ENCODE measurements around the gene STC2. TPM values are rescaled to one million over a fixed set of nuclear protein-coding genes. Genes with fewer than 3 reads are reported as not detected.

STC2 gene
- total RNA-seq, 1 experiment from 2014 or later, result 224 TPM

DNA sequence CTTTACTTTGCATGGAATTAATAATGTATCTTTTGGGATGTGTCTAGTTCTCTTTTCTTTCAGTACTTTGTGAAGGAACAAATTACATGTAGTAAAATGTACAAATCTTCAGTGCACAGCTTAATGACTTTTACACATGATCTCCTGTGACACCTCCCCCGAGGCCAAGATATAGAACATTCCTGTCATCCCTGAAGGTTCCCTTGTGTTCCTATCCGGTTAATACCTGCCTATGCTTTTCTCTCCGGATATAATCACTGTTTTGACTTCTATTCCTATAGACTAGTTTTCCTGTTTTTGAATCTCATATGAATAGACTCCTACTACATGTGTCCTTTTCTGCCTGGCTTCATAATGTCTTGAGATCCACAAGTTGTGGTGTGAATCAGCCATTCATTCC, 21.5 kb downstream of the STC2 start:
- peaks cover 10% of the 10 kb centered on the region for H3K9me3 Mint-ChIP-seq (ENCODE audit: unreplicated experiment)
- intact Hi-C loops (cut with micrococcal nuclease; ENCODE audit: unreplicated experiment), result no loop called here

GRCh38 chr5:173304591-173304988, 23.6 kb downstream of the STC2 start:
- Mint-ChIP-seq H3K9me3 (ENCODE audit: unreplicated experiment) (peaks cover 10% of the 10 kb centered on the region), H3K27me3 (ENCODE audit: insufficient read depth, unreplicated experiment) (no peaks in the 10 kb centered on the region), H3K36me3 (ENCODE audit: insufficient read depth, unreplicated experiment) (peaks cover 5% of the 10 kb centered on the region), H3K27ac (ENCODE audit: unreplicated experiment) (no peak overlapping the region), H3K4me1 (ENCODE audit: low read depth, unreplicated experiment) (peaks cover 32% of the 10 kb centered on the region), H3K4me3 (ENCODE audit: unreplicated experiment) (no peak overlapping the region)
- H3K36me3 ChIP-seq (ENCODE audit: control insufficient read depth, insufficient read depth, low read length), result no peaks in the 10 kb centered on the region
- H3K4me3 ChIP-seq (ENCODE audit: low read depth, low read length), result no peak overlapping the region
- peaks cover 12% of the 10 kb centered on the region; the same call in 1 of the 2 replicates for H3K9me3 ChIP-seq
- H3K27me3 ChIP-seq (replicated peaks; ENCODE audit: control insufficient read depth, insufficient read depth, low read length), result no peaks in the 10 kb centered on the region
- BruUV-seq (replicated peaks), result no TSS peak
- no peak for DNase-seq
- no peak for TF ChIP-seq CTCF (IDR thresholded peaks at IDR 0.05; ENCODE audit: insufficient read depth in 1 of 2, low read depth in 1 of 2, low read length in 1 of 2, severe bottlenecking in 1 of 2, unreplicated experiment in 1 of 2)
- ChIA-PET CTCF (no interaction called here), POLR2A (interaction anchor here (2.4 kb wide), 1 partner anchor 23 kb away, joined by 9 read pairs; the partner anchor contains the start of gene STC2)
- intact Hi-C loops (cut with micrococcal nuclease; ENCODE audit: unreplicated experiment), result no loop called here
- peaks cover 41% of the 10 kb centered on the region for H3K4me1 ChIP-seq

More for the DNA sequence above, 21.5 kb downstream of the STC2 start:
- H3K4me1 Mint-ChIP-seq (ENCODE audit: low read depth, unreplicated experiment), result peaks cover 21% of the 10 kb centered on the region
- no peaks in the 10 kb centered on the region for H3K27me3 Mint-ChIP-seq (ENCODE audit: insufficient read depth, unreplicated experiment)
- H3K4me3 ChIP-seq (ENCODE audit: low read depth, low read length), result no peak overlapping the region
- no peaks in the 10 kb centered on the region for H3K27me3 ChIP-seq (replicated peaks; ENCODE audit: control insufficient read depth, insufficient read depth, low read length)
- H3K9me3 ChIP-seq, result peaks cover 12% of the 10 kb centered on the region; the same call in 1 of the 2 replicates
- BruUV-seq (replicated peaks), result no TSS peak
- TF ChIP-seq CTCF (IDR thresholded peaks at IDR 0.05; ENCODE audit: insufficient read depth in 1 of 2, low read depth in 1 of 2, low read length in 1 of 2, severe bottlenecking in 1 of 2, unreplicated experiment in 1 of 2), result no peak
- no peak overlapping the region for H3K27ac Mint-ChIP-seq (ENCODE audit: unreplicated experiment)
- H3K36me3 Mint-ChIP-seq (ENCODE audit: insufficient read depth, unreplicated experiment), result no peaks in the 10 kb centered on the region
- ChIA-PET CTCF (interaction anchor here (1.7 kb wide), 1 partner anchor 21 kb away, joined by 4 read pairs; the partner anchor contains the start of gene STC2), POLR2A (no interaction called here)
- no peak for DNase-seq
- no peaks in the 10 kb centered on the region for H3K36me3 ChIP-seq (ENCODE audit: control insufficient read depth, insufficient read depth, low read length)
- no peak overlapping the region for H3K4me3 Mint-ChIP-seq (ENCODE audit: unreplicated experiment)
- peaks cover 27% of the 10 kb centered on the region for H3K4me1 ChIP-seq

GRCh38 chr5:173303878-173304590, 24.2 kb downstream of the STC2 start:
- TF ChIP-seq CTCF (IDR thresholded peaks at IDR 0.05; ENCODE audit: insufficient read depth in 1 of 2, low read depth in 1 of 2, low read length in 1 of 2, severe bottlenecking in 1 of 2, unreplicated experiment in 1 of 2), result no peak
- Histone ChIP-seq H3K9me3 (peaks cover 12% of the 10 kb centered on the region; the same call in 1 of the 2 replicates), H3K4me3 (ENCODE audit: low read depth, low read length) (no peak overlapping the region), H3K4me1 (peaks cover 46% of the 10 kb centered on the region), H3K27me3 (replicated peaks; ENCODE audit: control insufficient read depth, insufficient read depth, low read length) (no peaks in the 10 kb centered on the region), H3K36me3 (ENCODE audit: control insufficient read depth, insufficient read depth, low read length) (no peaks in the 10 kb centered on the region)
- Mint-ChIP-seq H3K4me1 (ENCODE audit: low read depth, unreplicated experiment) (peaks cover 32% of the 10 kb centered on the region), H3K27me3 (ENCODE audit: insufficient read depth, unreplicated experiment) (no peaks in the 10 kb centered on the region), H3K36me3 (ENCODE audit: insufficient read depth, unreplicated experiment) (peaks cover 5% of the 10 kb centered on the region), H3K27ac (ENCODE audit: unreplicated experiment) (peak overlapping the region; percentile 26), H3K4me3 (ENCODE audit: unreplicated experiment) (peak overlapping the region; percentile 30), H3K9me3 (ENCODE audit: unreplicated experiment) (peaks cover 10% of the 10 kb centered on the region)
- no TSS peak for BruUV-seq (replicated peaks)
- intact Hi-C loops (cut with micrococcal nuclease; ENCODE audit: unreplicated experiment), result no loop called here
- peak; percentile 49 to 68 for DNase-seq
- ChIA-PET POLR2A (interaction anchor here (2.4 kb wide), 1 partner anchor 24 kb away, joined by 9 read pairs; the partner anchor contains the start of gene STC2), CTCF (no interaction called here)

All from Caco-2 (cell line).